ENCODE measurements around the gene SH3TC2. TPM values are rescaled to one million over a fixed set of nuclear protein-coding genes. Genes with fewer than 3 reads are reported as not detected.

Gene SH3TC2
- total RNA-seq, 1 donor from 2014 or later, result 0.64 TPM

DNA sequence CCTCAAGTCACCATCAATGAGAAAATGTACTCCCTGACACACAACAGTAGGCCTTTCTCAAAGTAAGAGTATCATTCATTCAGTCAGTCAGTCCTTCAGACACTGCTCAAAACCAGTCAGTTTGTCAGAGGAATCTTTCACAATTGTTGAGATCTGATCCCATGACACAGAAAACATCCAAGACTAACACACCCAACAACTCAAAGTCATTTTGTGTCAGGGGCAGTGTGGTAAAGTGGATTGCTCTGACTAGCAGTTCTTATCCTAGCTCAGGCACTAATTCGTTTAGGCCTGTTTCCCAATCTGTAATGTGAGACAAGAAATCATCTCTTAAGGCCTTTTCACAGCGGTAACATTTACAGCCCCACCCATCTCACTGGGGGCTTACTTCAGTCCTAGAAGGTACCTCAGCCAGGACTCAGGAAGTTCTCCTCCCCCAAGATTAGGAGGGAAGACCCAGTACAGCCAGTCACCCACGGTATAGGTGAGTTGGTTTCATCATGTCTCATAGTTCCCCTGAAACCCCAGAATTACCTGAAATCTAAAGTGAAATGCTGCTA is 31.9 kb downstream of the SH3TC2 start:
- DNase-seq (ENCODE audit: low spot score), result no peak

DNA sequence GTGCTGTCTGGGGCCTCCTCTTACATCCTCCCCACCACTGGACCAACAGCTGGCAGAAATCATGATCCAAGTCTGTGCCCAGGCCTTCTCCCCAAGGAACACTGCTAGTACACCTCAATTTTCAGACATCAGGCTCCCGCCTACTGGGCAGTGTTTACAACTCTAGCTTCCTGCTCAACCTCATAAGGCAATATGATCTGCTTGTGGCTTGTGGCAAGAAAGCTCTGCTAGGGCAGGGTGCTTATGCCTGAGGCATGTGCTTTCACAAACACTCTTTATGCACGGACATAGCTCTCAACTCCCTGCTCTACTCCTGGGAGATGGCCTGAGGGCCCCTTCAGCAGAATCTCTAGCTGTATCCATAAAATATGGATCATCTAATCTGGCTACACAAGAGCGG is 32.5 kb downstream of the SH3TC2 start:
- DNase-seq (ENCODE audit: low spot score), result no peak

DNA sequence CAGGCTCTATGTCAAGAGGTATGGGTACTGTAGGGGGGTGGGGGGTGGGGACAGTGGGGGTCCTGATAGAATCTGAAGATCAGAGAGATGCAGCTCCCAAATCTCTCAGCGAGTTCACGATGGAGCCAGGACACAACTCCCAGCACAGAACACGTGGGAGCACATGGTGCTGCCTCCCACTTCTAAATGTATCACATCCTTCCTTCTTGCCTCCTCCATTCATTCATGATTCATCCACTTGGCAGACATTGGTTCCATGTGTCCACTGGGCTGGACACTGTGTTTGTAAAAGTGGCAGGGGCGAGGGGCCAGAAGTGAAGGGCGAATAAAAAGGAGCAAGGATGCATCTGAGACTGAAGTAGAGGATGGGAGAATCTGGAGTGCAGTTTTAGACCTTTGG is 33.9 kb downstream of the SH3TC2 start:
- no peak for DNase-seq (ENCODE audit: low spot score)

DNA sequence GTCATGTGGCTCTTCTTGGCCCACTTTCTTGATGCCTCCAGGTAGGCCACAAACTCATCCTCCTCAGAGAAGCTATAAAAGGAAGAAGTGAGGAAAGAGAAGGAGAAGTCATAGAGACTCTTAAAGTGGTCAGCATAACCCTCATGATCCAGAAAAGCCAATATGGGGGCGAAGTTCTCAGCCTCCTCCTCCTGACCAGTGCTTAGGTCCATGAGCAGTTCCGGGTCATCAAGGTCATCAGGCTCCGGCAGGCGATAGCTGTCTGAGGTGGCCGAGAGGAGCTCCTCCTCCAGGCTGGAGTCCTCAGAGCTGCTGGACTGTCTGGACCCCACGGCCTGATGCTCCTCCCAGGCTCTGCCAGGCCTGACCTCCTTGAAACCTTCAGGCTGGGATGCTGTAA is 34.7 kb downstream of the SH3TC2 start:
- DNase-seq (ENCODE audit: low spot score), result no peak

DNA sequence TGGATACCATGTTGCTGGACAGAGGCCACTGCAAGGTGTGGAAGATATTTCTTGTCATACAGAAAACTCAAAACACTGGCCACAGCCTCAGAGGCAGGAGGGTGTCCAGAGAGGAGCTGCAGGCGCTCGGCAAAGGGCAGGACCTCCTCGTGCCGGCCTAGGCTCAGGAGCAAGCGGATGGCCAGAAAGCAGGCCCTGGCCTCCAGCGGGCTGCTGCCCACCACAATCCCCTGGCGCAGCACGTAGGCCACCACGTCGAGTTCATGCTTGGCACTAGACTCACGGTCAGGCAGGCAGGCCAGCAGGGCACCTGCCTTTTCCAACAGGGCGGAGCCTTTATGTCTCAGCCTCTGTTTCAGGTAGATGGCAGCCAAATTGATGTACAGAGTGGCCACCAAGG is 35.2 kb downstream of the SH3TC2 start:
- DNase-seq (ENCODE audit: low spot score), result no peak

DNA sequence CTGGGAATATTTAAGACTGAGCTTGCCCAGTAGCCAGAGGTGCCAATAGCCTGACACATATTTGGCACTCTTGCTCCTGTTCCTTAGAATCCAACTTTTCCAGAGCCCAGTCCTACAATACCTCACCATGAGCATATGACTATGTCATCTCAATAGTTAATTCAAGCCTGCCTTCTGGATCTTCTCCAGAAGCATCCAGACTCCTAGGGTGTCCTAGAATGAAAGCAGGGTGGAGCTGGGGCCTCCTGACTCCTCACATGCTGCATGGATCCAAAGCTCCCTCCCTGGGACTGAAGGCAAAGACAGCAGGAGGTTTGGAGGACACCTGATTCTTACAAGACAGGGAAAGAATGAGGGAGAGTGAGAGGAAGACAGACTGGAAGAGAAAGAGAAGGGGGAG is 37.9 kb downstream of the SH3TC2 start:
- DNase-seq (ENCODE audit: low spot score), result no peak

DNA sequence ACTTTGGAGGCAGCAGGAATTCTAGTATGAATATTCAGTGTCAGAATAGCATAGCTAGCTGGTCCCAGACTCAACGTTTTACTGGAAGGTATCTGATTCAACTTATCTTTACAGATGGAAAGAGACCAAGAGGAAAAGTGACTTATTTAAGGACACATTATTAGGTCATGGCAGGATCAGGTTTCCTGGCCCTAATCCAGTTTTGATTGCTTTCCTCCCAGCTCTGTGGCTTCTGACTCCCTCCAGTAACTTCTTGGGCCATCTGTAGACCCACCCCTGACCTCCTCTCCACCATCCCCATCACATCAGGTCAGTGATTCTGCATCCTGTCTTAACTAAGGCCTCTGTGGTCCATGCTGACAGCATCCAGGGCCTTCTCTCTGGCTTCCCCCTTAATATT is 38.4 kb downstream of the SH3TC2 start:
- DNase-seq (ENCODE audit: low spot score), result no peak

DNA sequence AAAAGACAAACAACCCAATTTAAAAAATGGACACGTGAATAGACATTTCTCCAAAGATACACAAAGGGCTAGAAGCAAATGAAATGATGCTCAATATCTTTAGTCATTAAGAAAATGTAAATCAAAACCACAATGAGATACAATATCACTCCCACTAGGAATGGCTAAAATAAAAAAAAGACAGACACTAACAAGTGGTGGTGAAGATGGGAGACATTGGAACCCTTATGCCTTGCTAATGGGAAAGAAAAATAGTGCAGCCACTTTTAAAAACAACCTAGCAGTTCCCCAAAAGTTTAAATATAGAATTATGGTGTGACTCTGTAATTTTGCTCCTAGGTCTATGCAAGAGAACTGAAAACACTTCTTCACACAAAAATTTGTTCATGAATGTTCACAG is 40.7 kb downstream of the SH3TC2 start:
- no peak for DNase-seq (ENCODE audit: low spot score)

DNA sequence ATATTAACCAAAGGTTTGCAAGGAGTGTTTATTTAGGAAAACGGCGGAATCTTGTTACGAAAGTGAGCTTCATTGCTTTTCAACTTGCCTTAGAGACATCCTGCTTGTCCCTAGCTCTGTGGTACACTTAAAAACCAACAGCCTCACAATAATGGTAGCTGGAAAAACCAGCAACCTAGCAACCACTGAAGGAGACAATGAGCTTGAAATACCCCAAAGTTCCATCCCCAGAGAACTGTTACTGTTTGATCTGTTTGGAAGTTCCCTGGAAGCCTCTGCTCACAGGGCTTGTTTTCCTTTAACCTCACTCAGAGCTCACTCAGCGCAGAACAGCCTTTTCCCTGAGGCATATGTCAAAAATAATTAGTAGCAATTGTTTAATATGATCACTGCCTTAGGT is 43.2 kb downstream of the SH3TC2 start:
- no peak for DNase-seq (ENCODE audit: low spot score)

DNA sequence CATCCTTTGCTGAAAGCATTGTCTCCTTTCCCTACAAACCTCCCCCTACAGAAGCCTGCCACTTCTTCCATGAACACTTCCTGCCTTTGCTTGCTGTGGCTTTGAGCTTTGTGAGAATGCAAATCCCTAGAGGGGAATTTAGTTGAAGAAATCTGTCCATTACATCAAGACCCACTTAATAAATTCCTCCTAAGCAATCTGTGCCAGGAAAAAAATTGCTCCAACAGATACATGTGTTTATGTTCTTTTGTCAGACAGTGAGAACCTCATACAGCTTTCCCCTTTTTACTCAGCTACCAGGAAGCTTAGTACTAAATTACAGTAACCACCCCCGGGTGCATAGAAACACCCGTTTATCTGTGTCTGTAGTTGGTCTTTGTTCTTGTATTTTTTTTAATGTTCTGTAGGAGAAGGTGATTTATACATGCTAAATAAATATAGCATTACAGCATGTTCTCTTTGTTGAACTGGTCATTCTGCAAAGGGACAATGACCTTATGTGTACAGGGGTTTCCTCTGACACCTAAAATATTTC is 43.9 kb downstream of the SH3TC2 start:
- DNase-seq (ENCODE audit: low spot score), result no peak

DNA sequence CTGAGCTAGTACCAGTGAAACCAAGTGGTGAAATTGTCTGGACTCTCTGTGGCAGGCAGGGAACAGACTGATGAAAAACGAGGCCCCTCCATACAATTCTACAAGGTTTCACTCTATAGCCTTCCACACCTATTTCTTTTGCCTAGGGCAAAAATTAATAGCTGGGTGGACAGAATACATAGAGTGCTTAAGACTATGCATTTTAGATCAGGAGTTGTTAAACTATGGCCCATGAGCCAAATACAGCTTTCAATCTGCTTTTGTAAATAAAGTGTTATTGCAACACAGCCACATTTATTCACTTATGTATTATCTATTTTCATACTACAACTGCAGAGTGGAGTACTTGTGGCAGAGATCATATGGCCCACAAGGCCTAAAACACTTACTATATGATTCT is 45.2 kb downstream of the SH3TC2 start:
- no peak for DNase-seq (ENCODE audit: low spot score)

DNA sequence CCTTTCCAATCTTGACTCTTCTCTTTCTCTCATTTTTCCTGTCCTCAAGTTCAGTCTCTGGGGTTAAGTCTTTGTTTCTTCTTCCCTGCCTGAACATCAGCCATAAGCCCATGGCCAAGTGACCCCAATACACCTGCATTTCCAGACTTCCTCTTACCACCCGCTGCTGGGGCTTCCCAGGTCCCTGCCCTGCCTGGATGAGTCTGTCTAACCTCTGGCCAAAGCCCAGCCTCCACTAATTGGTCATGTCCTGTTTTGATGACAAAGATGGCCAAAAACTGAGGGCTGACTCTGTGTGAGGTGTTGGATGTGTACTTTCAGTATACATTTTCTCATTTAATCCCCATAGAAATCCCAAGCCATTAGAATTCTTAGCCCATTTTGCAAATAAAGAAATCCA is 47.3 kb downstream of the SH3TC2 start:
- no peak for DNase-seq (ENCODE audit: low spot score)

DNA sequence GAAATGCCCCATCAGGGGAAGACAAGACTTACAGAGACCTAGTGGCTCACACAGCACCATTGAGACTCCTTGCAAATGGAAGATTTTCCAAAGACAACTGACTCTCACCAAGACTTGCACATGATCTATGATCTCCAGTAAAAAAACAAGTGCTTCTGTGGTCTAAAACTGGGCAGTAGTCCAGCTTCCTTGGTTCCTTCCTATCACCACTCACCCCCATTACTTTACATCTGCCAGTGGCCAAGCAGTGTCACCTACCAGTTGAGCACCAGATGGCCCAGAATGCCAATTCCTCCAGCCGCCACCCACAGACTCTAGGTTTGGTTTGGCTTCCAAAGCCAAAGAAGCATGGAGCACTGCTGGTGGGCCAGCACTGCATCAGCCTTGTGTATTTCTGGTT is 47.7 kb downstream of the SH3TC2 start:
- no peak for DNase-seq (ENCODE audit: low spot score)

DNA sequence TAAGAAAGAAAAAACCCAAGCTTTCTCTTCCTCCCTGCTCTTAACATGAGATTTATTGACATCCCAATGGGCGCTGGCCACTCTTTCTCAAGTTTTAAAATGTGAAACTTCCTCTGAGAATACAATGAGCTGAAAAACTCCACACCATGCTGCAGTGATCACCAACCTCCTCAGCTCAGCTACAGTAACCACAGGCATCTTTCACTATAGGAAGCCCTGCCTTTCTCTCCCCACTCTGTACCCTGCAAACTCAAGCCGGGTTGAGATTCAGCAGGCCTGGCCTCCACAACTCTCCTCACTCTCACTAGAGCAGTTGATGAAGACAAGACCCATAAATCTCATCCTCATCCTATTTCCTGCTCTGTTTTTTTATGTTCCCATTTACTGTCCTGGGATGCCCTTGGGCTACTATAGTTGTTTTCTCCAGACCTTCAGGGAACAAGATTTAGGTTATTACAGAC is 48.3 kb downstream of the SH3TC2 start:
- no peak for DNase-seq (ENCODE audit: low spot score)

DNA sequence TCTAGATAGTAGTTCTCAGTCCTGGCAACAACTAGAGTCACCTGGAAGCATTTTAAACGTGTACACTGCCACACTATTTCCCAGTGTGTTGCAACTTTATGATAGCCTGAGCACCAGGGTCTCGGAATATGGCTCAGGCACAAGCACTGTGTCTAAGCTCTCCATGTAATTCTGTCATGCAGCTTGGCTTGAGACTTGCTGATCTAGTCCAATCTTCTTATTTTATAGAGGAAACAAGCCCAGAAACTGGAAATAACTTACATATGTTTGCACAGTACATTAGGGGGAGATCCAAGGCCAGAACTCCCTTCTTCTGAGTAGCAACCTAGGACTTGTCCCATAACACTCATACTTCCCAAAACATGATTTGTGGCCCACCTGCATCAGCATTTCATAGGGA is 49.1 kb downstream of the SH3TC2 start:
- no peak for DNase-seq (ENCODE audit: low spot score)

DNA sequence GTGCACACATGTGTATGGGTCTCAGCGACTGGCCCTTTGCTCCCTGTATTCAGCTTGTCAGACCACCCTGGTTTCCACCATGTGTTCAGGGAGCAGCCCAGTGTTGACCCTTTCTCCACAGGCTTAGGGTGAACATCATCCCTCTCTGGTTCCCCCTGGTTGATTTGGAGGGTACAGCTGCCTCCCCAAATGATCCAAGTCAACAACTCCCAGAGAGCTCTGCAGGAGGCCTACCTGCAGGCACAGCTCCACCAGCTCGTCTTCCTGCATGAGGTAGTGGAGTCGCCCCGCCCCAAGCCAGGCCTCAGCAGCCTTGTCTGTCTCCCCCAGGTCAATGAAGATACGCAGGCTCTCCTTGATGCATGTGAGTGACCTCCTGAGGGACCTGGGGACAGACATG is 50.5 kb downstream of the SH3TC2 start:
- no peak for DNase-seq (ENCODE audit: low spot score)

DNA sequence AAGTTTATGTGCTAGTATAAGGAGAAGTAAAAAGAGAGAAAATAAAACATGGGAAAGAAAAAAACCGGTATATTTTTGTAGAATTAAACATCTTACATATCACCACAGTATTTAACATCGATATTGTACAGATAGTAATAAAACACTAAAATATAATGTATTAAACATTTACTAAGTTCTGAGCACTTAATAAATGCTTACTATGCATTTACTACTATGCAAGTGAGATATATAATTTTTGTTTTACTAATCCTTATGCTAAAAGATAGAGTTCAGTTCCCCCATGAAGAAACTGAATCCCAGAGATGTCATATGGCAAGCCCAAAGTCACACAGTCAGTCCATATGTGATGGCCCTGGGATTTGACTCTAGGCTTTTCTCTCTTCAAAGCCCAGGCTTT is 51.1 kb downstream of the SH3TC2 start:
- no peak for DNase-seq (ENCODE audit: low spot score)

DNA sequence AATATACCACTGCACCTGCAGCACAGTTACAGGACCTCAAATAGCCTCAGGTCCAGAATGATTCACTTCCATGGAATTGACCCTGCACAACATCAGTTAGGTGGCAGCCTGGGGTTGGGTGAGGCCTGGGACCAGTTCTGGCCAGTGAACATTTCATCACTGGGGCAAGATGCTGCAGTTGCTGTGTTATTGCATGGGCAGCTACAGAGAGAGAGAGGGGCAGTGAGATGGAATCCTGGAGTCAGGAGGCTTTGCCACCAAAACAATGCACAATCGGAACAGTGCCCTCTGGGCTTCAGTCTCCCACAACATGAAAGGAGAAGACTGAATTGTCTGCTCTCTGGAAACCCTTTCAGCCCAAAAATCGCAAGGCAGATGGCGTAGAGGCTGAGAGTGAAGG is 51.8 kb downstream of the SH3TC2 start:
- no peak for DNase-seq (ENCODE audit: low spot score)

DNA sequence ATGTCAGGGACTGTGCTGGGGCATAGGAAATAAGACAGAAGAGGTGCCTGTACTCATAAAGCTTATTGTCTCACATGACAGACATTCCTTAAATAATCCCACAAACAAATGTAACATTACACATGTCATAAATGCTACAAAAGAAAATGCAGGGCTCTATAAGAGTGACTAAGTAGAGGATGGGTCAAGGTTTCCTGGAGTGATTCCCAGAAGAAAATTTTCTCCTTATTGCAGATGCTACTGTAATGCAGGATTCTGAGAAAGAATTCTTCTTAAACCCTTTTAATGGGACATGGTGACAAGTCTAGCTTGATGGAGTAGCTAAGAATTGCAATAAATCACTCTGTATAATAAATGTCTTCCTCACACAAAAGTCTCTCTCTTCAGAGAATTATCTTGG is 55.7 kb downstream of the SH3TC2 start:
- DNase-seq (ENCODE audit: low spot score), result no peak

DNA sequence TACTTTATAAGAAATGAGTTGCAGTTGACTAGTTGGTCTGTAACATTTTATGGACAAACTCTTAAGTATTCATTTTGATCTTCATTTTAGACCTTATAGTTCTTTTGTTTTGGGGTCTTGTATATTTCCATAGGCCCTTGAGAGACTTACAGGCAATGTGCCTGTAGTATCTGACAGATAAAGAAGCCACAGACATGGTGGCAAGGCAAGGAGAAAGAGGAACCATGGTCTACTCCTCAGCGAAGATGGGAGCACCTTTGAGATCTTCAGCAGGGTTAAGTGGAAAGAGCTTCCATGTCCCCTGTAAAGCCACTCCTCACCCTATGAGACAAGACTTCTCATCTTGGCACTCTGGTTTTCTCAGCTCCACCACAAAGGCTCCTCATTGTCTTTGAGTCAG is 56.4 kb downstream of the SH3TC2 start:
- DNase-seq (ENCODE audit: low spot score), result no peak

DNA sequence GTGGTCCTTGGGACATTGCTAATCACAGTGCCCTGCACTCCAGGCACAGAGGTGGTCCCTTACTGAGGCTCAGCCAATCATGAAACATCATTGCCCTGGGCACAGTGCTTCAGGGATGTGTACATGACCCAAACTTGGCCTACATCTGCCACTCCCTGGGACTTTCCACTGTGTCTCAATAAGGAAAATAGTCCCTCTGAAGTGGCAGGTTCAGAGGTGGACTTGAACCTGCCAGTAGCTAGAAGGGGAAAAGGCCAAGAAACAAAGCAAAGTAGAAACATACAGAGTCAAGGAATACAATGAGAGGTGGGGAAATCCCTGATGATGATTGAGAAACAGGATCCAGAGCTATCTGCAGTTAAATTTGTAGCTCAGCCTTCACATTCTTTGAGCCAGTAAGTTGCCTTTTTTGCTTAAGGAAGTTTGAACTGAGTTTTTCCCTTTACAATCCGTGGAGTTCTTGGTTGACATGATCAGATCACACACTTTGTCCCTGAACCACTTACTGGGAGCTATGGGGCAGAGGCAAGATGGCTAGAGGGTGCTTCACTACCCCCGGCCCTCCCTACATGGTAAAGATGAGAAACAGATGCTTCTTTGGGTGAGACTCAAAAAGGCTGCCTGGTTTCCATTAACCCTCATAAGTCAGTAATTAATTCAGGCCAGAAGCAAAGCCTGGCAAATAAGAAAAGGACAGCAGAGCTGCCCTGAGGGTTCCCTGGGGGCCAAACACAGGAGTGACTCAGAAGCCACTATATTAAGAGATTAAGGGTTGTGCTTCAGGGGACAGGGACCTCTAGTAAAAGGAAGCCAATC is 57.6 kb downstream of the SH3TC2 start:
- DNase-seq (ENCODE audit: low spot score), result no peak

DNA sequence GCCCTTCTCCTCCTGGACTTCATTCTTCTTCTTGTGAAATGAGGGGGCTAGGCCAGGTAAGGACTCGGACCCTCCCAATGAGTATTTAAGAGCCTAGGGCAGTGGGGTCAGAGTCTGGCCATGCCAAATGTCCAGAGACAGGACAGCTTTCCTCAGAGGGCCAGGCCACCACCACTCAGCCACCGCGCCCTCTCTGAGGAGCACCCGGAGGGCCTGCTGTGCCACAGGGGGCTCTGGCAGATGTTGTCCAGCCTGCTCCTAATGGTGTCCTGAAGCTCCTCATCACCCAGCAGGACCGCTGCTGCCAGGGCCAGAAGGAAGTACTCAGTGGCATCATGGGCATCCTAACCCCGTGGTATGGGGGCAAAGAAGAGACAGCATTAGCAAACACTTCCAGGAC is 58.3 kb downstream of the SH3TC2 start:
- DNase-seq (ENCODE audit: low spot score), result no peak

Data from mesenteric fat pad (tissue), 1 donor.